Epithelial cell of proximal tubule (primary cell): ENCODE results near the gene OSBPL5. TPM values are rescaled to one million over a fixed set of nuclear protein-coding genes. Genes with fewer than 3 reads are reported as not detected.

Source experiments
- DNase-seq: peaks from one replicate; pipeline ENCODE4 v3.0.0-alpha.2; 2011; ENCODE audit warnings: low read depth
- H3K4me3 ChIP-seq: 2 replicates; pipeline ENCODE4 v1.5.1; 2011; ENCODE audit warnings: low read depth, mild to moderate bottlenecking, low read length
- CTCF ChIP-seq: conservative IDR thresholded peaks from 2 replicates; pipeline ENCODE4 v1.5.1; 2012; ENCODE audit warnings: low read depth, mild to moderate bottlenecking, low read length
- total RNA-seq: library from RNA; depleted of rRNA; stranded (reverse); fragments of >200 nt; gene quantifications from 2 replicates; pipeline ENCODE4 v1.2.3, GENCODE V29; 2015

Gene OSBPL5
- total RNA-seq, 1 donor from 2014 or later, result 25.3 TPM

GRCh38 chr11:3192511-3193372 is 27.6 kb upstream of the OSBPL5 start:
- no peak for TF ChIP-seq CTCF
- no peak for DNase-seq

GRCh38 chr11:3191586-3192324 is 26.6 kb upstream of the OSBPL5 start:
- H3K4me3 ChIP-seq, result no peak overlapping the region
- TF ChIP-seq CTCF, result no peak
- no peak for DNase-seq

More at GRCh38 chr11:3192511-3193372, 27.6 kb upstream of the OSBPL5 start:
- H3K4me3 ChIP-seq, result no peak overlapping the region

- no peak for TF ChIP-seq CTCF
- no peak overlapping the region for H3K4me3 ChIP-seq
- no peak for DNase-seq
Measured at GRCh38 chr11:3190600-3190999, 25.5 kb upstream of the OSBPL5 start.

- DNase-seq, result no peak
- no peak overlapping the region for H3K4me3 ChIP-seq
- TF ChIP-seq CTCF, result no peak
Measured at GRCh38 chr11:3189886-3190583, 24.9 kb upstream of the OSBPL5 start.

- DNase-seq, result no peak
- no peak overlapping the region for H3K4me3 ChIP-seq
- TF ChIP-seq CTCF, result no peak
Measured at GRCh38 chr11:3189196-3189843, 24.2 kb upstream of the OSBPL5 start.

- no peak overlapping the region for H3K4me3 ChIP-seq
- no peak for TF ChIP-seq CTCF
- no peak for DNase-seq
Measured at GRCh38 chr11:3188496-3189195, 23.5 kb upstream of the OSBPL5 start.
